Coronary artery (tissue), 2 donors: ENCODE results near the gene PACSIN2.

ENCODE experiments used
- DNase-seq: peaks from one replicate; pipeline ENCODE4 v3.0.0-alpha.2; 2017; ENCODE audit warnings: low spot score
- H3K27ac ChIP-seq, 2 donors: fragments of 200-600 bp; sonication (generic); one replicate each; pipeline ENCODE4 v1.5.1; 2016 to 2019
- H3K4me3 ChIP-seq: fragments of 200-600 bp; sonication (generic); 2 replicates; pipeline ENCODE4 v1.5.1; 2016; ENCODE audit warnings: mild to moderate bottlenecking, moderate library complexity
- TF ChIP-seq, protein P1 (sequence below): fragments of 200-600 bp; sonication (generic); IDR thresholded peaks from one replicate; pipeline ENCODE4 v1.5.1; 2019; ENCODE audit warnings: antibody characterized with exemption

The PACSIN2 gene

DNA sequence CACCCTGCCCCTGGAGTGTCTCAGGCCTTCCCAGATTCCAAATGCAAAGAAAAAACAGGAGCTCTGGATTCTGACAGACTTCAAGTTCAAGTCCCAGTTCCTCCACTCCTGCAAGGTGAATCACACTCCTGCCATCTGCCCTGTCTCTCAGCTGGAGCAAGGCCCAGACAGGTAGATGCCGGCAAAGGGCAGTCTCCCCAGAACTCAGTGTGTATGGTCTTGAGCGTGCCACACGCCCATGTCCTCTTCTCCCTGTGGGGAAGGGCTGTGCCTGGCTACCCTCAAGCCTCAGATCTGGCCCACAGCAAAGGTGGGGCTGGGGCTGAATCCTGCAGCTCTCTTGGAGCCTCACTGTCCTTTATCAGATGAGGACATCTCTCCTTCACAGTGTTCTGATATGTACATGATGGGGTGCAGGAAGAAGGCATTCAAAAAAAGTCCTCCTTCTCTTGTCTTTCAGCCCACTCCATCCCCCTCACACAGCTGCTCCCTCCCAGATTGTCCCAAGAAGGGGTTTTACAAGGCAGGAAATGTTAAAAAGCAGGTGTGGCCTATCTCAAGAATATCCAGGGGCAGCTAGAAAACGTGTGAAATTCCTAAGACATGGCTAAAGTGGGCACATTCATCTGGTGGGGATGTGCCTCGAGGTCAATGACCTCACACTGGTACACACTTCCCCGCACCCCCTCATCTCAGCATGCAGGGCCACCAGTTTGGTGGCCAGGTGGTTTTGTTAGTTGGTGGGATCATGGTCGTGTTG is 130.2 kb downstream of the PACSIN2 start:
- Histone ChIP-seq H3K27ac (peak overlapping the region in 1 of 2 donors; percentile 13), H3K4me3 (no peak overlapping the region)
- no peak for DNase-seq
- TF ChIP-seq, protein P1, sequence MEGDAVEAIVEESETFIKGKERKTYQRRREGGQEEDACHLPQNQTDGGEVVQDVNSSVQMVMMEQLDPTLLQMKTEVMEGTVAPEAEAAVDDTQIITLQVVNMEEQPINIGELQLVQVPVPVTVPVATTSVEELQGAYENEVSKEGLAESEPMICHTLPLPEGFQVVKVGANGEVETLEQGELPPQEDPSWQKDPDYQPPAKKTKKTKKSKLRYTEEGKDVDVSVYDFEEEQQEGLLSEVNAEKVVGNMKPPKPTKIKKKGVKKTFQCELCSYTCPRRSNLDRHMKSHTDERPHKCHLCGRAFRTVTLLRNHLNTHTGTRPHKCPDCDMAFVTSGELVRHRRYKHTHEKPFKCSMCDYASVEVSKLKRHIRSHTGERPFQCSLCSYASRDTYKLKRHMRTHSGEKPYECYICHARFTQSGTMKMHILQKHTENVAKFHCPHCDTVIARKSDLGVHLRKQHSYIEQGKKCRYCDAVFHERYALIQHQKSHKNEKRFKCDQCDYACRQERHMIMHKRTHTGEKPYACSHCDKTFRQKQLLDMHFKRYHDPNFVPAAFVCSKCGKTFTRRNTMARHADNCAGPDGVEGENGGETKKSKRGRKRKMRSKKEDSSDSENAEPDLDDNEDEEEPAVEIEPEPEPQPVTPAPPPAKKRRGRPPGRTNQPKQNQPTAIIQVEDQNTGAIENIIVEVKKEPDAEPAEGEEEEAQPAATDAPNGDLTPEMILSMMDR: no peak

DNA sequence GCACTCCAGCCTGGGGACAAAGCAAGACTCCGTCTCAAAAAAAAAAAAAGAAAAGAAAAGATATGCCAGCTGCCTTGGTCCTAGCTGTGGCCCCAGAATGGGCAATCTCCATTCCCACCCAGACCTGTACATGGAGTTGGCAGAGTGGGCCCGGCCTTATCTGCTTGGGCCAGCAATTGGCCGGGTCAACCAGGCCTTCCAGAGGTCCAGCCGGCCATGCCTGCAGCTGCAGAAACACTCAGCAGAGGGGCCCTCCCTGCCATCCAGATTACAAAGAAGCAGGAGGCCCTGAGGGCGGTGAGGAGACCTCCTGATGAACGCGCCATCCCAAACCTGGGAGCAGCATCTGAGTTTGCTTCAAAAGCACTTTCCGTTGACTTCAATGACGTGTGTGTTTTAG is 131.0 kb downstream of the PACSIN2 start:
- DNase-seq: no peak
- Histone ChIP-seq H3K27ac (no peak overlapping the region), H3K4me3 (no peak overlapping the region)
- TF ChIP-seq, protein P1: no peak

- H3K27ac ChIP-seq: no peak overlapping the region
Measured at GRCh38 chr22:42883121-42883520, 131.8 kb downstream of the PACSIN2 start.

GRCh38 chr22:42881982-42882656 is 132.8 kb downstream of the PACSIN2 start:
- Histone ChIP-seq H3K27ac (no peak overlapping the region), H3K4me3 (no peak overlapping the region)
- DNase-seq: no peak

More at GRCh38 chr22:42883121-42883520, 131.8 kb downstream of the PACSIN2 start:
- no peak overlapping the region for H3K4me3 ChIP-seq
- TF ChIP-seq, protein P1: no peak
- DNase-seq: no peak

DNA sequence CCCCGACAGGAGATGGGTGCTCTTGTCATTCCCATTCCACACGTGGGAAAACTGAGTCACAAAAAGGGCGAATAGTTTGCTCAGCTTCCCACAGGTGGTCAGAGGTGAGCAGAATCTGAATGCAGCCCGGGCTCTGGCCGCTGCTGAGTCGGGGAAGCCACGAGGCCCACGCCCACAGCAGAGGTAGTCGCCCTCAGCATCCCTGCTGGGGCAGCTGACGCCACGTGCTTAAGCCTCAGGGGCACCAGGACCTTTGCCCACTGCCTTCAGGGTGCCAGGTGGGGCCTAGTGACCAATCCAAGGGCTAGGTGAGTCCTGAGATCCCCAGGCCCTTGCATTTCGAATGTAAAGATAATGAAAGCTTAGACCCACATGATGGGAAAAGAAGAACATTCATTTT is 133.7 kb downstream of the PACSIN2 start:
- no peak overlapping the region for H3K27ac ChIP-seq
- DNase-seq: no peak
- TF ChIP-seq, protein P1: no peak

More at GRCh38 chr22:42881982-42882656, 132.8 kb downstream of the PACSIN2 start:
- TF ChIP-seq, protein P1: no peak

GRCh38 chr22:42880815-42881214 is 134.1 kb downstream of the PACSIN2 start:
- H3K4me3 ChIP-seq: no peak overlapping the region
- TF ChIP-seq, protein P1: no peak
- H3K27ac ChIP-seq: no peak overlapping the region
- no peak for DNase-seq

More for the DNA sequence above, 133.7 kb downstream of the PACSIN2 start:
- no peak overlapping the region for H3K4me3 ChIP-seq
